HG03108 (cell line): Measurements from ENCODE around the gene C1QTNF7.

ENCODE experiments used
- ATAC-seq: cut with Tn5 transposase; IDR thresholded peaks from one replicate; pipeline ENCODE4 v1.9.1; 2021; ENCODE audit warnings: moderate library complexity; ENCODE audit not compliant: unreplicated experiment

C1QTNF7 gene

GRCh38 chr4:15413010-15413622 is 14.7 kb upstream of the C1QTNF7 start:
- ATAC-seq = no peak

DNA sequence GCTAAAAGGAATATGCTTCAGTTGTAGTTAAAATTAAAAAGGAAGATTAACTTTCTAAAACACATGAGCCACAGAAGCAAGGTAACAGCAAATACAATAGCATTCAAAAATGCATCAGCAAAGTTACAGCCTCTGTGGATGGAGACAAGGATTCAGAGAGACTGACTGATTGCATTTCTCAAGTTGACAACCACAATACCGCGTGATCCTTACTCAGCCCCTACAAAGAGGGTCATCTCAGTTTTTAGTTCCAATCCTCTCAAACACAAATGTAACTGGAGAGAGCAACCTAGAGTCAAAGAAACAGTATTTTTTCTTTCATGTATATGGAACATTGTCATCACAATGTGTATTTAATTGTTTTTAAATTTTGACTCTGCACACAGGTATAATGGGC is 14.2 kb upstream of the C1QTNF7 start:
- no peak for ATAC-seq

- ATAC-seq = no peak
Observed at GRCh38 chr4:15414551-15415091, 13.2 kb upstream of the C1QTNF7 start.

- ATAC-seq = no peak
Observed at GRCh38 chr4:15416357-15417232, 11.2 kb upstream of the C1QTNF7 start.

DNA sequence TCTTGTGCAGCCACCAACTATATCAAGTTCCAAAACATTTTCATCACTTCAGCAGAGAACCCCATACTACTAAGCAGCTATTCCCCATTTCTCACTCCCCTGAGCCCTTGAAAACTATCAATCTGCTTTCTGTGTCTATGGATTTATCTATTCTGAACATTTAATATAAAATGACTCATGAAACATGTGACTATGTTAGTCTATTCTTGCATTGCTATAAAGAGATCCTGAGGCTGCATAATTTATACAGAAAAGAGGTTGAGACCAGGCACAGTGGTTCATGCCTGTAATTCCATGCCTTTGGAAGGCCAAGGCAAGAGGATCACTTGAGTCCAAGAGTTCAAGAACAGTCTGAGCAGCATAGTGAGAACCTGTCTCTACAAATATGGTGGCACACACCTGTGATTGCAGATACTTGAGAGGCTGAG is 10.6 kb upstream of the C1QTNF7 start:
- no peak for ATAC-seq

DNA sequence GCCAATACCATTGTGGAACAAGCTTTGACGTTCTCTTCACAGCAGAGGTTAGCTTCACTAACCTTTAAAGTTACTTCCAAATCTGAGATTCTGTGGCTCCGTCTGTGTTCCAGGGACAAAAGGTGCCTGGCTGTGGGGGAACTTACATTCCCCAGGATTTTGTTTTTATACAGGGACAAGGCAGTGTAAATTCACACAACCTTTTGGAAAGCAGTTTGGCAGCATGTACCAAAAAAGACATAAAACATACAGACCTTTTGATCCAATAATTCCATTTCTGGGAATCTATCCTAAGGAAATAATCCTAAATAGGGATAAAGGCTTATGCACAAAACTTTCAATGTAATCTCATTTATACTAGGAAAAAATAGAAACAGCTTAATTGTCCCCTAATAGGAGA is 8.9 kb upstream of the C1QTNF7 start:
- ATAC-seq = no peak

- ATAC-seq = no peak
Observed at GRCh38 chr4:15420642-15421041, 7.2 kb upstream of the C1QTNF7 start.

- ATAC-seq = no peak
Observed at GRCh38 chr4:15423285-15423711, 4.5 kb upstream of the C1QTNF7 start.

GRCh38 chr4:15425520-15425919 is 2.3 kb upstream of the C1QTNF7 start:
- no peak for ATAC-seq

DNA sequence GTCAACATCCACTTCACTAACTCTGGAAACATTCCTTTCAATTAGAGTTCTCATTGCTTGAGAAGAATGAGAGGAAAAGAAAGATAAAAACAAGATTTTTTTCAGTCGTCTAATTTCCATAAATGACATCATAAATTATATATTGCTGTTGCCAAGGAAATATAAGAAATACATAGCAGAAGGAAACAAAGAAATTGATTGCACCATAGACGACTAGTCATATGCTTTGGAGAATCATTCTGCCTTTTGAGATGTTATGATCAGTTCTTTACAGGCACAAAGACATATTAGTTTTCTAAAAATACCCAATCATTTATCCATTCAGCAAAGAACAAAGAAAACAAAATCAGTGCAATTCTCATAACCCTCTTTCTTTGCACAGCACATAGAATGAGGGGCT is 672 bp upstream of the C1QTNF7 start:
- ATAC-seq = no peak

GRCh38 chr4:15428611-15429010 is 778 bp downstream of the C1QTNF7 start:
- ATAC-seq = no peak

- no peak for ATAC-seq
Observed at GRCh38 chr4:15434091-15434490, 6.3 kb downstream of the C1QTNF7 start.

GRCh38 chr4:15434676-15435075 is 6.8 kb downstream of the C1QTNF7 start:
- no peak for ATAC-seq

- ATAC-seq = no peak
Observed at GRCh38 chr4:15436513-15436912, 8.7 kb downstream of the C1QTNF7 start.

- no peak for ATAC-seq
Observed at GRCh38 chr4:15438939-15439524, 11.2 kb downstream of the C1QTNF7 start.

DNA sequence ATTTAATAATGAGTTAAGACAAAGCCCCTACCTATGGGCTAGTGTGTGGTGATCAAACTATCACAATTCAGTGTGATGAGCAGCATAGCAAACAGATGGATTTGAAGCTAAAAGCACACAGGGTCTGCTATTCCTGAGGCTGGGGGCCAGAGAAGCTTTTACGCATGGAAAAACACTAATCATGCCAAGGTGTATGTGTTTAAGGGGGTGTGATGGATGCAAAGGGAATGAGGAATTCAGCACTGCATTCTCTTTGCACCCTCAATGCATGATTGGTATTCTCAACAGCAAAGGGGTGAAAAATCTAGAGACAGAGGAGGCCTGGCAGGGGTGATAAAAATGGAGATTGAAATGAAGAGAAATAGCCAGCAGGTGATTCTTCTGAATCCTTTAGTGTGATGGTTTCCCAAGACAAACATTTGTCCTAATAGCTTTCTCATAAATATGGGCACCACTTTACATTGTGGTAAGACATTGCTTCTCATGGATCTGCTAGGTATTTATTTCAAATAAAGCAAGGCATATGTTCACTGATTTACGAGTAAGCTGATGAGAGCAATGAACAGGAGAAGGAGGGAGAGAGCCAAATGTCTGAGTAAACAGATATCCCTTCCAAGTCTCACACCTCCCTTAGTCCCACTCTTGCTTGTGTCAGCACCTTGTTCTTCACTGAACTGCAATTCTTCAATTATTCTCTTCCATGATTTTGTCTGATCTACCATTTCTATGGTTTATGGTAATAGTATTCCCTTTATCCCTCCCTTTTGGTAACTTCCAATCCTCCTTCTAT is 15.7 kb downstream of the C1QTNF7 start:
- ATAC-seq = no peak

DNA sequence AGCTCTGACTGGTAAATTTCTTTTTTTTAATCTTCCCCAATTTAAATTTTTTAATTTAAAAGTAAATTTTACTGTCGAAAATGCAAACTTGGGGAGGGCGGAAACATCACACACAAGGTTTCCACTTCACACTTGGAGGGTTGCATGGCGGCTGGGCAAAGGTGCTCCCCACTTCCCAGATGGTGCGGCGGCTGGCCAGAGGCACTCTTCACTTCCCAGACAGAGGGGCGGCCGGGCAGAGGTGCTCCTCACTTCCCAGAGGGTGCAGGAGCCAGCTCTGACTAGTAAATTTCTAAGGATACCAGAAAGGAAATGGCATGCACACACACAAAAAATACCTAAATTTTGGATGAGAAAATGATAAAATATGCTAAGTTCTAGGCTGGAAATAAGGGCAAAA is 16.4 kb downstream of the C1QTNF7 start:
- ATAC-seq = no peak

DNA sequence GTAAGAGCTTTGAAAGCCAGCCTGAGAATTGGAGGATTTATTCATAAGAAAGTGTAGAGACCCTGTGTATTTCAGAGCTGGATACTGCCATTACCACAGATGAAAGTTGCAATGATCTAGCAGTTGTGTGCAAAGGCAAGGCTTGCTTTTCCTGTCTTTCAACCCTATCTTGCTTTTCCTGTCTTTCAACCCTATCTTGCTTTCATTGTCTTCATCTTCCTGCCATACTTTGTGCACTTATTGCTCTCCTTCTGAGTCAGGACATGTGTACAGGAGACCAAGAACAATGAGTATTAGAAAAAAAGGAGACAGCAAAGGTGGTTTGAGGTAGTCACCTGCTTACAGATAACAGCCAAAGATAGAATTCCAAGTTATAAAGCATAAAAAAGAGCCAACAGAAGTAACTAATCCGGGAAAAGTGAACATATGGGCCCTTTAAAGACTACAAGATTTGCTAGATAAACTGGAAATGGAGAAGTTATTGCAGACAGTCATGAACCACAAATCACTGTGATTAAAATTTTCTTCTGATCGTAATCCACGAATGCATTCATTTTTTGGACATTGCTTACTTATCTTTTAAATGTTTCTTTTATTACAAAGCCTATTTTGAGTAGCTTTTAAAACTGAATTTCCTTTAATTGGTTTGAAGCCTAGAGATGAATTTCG is 17.2 kb downstream of the C1QTNF7 start:
- no peak for ATAC-seq

DNA sequence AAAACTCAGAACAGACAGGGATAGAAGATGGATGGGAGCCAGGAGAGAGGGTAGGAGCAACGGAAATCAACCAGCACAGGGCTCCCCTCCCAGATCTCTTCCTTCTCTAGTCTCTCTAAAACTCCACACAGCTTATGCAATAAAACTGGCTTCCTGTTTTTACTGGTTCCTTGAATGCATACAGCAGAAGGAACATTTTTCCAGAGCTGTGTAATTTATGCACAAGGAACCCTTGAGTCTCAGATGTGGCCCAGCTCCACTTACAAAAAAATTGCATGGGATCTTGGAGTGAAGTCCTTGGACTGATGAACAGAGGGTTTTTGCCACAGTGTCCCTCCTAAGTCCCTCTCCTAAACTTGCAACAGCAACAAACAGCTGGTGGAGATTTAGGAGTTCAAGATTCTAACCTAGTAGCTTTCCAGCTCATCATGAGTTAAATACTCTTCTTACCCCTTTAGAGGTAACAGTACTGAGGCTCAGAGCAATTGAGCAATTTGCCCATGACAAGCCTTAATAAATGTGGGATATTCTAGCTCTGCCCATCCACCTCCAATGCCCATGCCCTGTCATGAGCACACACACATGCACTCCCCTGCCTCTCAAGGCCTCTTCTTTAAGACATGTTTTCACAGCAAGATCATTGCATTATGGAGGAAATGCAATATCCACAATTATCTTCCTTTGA is 23.5 kb downstream of the C1QTNF7 start:
- ATAC-seq = no peak
